Non-pigmented ciliary epithelial cell (primary cell): ENCODE measurements around the gene TBC1D1.
"Not testable (repeated sequence)": the region's sequence is repeated elsewhere in the genome, so short reads cannot be mapped to it uniquely, and the experiment has no call there.

Experiments
- DNase-seq: peaks from one replicate; pipeline ENCODE4 v3.0.0-alpha.2; 2010; ENCODE audit warnings: low read depth

The TBC1D1 gene

DNA sequence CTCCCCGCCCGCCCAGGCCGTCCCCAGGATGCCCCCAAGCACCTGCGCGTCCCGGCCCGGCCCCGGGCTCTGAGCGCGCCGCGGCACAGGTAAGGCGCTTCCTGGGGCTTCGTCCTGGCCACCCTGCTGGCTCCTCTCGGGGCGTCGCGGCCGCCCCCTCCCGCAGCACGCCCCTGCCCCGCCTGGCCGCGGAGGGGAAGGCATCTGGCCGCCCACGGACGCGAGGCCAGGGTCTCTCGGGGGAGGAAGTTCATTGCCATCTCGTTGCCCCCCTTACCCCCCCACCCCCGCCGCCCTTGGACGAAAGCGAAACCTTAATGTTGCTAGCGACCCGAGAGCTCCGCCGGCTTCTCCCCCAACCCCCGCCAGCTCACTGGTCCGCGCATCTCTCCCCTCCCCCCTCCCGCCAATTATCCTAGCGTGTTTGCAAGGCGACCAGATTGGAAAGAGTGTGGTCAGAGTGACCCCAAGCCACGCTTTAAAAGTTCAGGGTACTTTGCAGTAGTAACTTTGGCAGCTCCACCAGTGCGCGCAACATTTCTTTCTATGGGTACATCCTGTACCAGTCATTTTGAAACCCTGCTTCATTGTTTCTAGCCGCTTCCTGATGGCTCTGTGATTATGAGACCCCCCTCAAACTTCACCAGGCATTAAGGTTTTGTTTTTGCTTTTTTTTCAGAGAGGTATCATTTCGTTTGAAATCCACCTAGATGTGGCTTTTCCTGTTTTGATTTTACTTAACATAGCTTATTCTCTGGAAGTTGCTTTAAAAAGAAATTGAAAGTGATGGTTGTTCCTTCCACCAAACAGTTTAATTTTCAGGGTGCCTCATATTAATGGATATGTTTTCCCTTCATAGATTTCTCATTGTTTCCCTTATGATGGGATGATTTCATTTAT lies 626 bp downstream of the TBC1D1 start:
- no peak for DNase-seq

GRCh38 chr4:37892641-37893040 lies 1.8 kb downstream of the TBC1D1 start:
- no peak for DNase-seq

DNA sequence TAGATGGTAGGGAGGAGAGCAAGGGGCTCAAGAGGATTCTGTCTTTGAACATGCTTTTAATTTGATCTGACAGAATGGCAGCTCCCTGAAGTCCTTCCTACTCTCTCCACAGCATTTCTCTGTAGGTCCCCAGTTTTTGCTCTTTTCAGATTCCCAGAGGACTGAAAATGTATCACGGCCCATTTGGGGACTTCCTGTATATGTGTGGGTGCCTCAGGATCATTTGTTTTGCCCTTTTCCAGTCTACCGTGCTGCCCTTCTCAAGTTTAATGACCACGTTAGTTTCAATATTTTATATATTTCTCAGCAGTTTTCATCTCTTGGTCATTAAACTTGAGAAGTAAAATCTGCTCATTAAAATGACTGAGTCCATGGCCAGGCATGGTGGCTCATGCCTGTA lies 2.3 kb downstream of the TBC1D1 start:
- DNase-seq = no peak

GRCh38 chr4:37895271-37895670 lies 4.4 kb downstream of the TBC1D1 start:
- no peak for DNase-seq

DNA sequence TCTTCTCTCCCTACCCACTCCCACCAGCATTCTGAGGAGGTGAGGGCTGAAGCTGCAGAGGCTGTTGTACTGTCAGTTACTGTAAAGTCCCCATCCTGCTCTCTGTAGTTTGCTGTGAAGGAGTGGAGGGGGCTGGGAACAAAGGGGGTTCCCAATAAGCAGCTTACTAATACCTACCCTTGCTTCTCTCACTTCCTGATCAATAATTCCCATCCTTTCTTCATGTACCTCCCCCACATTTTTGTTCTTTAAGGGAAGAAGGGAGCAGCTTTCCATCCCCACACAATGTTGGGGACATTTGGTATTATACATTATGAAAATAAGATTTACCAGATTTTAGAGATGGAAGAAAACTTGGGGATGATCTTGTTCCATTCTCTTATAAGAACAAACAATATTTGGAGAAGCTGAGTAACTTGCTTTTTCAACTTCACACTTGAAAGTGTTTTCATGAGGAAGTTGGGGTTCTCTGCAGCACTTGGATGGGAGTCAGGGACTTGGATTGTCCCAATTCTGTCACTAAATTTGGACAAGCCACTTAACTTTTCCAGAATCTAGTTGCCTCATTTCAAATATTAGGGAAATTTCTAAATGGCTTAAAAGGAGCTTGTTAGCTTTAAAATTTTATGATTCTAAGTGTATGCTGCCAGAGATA lies 5.4 kb downstream of the TBC1D1 start:
- no peak for DNase-seq

- no peak for DNase-seq
Observed at GRCh38 chr4:37902212-37902611, 11.3 kb downstream of the TBC1D1 start.

DNA sequence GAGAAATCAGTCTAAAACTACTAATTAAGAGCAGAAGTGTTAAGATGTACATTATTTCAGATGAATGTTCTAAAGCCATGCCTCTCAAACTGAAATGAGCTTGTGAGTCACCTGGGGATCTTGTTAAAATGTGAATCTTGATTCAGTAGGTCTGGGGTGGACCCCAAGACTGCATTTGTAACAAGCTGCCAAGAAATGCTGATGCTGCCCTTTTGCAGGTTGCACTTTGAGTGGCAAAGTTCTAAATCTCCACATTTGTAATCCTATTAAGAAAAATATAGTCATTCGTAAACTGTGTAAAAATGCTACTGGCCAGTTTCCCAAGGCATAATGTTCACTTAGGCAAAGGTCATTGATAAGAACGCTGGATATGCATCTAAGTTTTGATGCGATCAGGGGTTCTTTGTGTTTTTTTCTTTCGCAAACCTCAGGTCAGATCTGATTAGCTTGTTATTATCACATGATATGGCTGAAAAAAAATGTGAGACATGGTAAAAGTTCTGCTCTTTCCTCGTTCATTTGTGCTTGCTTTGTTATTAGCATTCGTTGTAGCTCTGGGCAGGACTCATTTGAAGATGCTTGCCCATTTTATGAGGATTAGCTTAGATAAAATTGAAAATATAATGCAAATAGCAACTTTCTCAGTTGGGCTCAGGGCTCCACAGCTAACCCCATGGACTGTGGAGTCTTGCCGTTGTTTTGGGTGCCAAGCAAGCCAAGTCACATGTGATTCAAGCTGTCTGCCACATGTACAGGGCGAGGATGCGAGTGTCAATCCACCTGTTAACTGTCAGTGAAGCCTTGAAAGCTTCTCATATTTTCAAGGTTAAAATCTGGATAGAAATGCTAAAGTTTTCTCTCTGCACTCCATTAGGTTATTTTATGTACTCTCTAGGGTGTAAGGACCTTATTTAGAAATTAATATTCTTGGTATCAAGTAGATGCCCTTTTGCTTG lies 12.1 kb downstream of the TBC1D1 start:
- no peak for DNase-seq

- DNase-seq = no peak
Observed at GRCh38 chr4:37903901-37904300, 13.0 kb downstream of the TBC1D1 start.

- DNase-seq = no peak
Observed at GRCh38 chr4:37904824-37905223, 13.9 kb downstream of the TBC1D1 start.

GRCh38 chr4:37905533-37906169 lies 14.8 kb downstream of the TBC1D1 start:
- no peak for DNase-seq

GRCh38 chr4:37908488-37909331 lies 17.8 kb downstream of the TBC1D1 start:
- DNase-seq = peak; percentile 36

DNA sequence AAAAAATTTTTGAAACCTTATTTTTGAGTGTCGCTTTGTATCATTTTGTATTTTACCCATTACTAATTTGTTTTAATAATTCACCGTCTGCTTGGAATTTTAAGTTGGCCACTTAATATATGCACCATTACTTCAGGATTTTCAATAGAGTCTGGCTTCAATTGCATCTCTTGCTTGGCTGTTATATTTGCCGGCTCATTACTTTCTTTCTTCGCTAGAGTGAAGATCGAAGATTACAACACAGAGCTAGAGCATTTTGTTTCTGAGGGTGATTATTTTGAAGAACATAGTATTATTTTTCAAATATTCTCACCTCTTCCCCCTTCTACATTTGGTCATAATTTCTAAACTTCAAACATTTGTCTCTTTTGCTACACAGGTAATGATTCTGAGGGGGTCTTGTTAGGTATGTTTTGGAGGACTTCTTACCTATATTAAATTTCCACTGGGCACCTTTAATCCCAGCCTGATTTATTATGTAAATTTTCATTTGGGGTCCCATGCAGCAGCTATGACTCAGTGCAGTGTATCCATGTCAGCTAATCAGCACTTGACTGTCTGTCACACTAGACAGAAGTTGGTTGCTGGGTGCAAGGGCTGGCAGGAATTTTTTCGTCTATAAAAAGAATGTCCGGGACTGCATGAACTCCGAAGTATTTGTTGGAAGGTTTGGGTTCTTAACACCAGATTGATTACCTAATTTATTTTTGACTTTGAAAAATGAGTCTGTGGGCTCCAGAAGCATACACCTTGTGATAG lies 18.6 kb downstream of the TBC1D1 start:
- no peak for DNase-seq

DNA sequence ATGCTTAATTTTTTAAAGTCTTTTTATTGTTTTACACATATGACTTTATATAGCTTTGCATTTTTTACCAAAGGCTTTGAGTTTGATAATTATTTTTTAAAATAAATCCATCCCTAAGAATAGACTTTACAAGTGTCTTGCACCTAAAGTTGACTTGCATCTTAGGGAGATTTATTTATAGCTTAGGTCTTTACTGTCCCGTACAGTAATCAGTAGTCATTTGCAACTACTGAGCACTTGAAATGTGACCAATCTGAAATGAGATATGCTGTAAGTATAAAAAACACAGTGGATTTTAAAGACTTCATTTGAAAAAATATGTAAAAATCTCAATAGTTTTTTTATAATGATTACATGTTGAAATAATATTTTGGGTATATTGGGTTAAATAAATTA lies 19.2 kb downstream of the TBC1D1 start:
- no peak for DNase-seq

DNA sequence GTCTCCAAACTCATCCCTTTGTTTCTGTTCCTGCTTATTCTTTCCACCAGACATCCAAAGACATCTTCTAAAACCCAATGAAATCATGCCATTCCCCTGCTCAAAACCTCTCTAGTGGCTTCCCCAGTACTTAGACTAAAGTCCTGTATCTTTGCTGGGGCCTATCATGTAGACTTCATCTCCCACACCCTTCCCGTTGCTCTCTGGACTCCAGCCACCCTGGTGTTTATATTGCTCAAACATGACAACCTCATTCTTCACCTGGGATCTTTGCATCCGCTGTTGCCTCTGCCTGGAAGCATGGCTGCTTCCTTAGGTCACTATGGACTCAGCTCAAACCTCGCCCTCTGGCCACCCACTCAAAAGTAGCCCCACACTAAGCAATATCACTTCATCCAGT lies 23.7 kb downstream of the TBC1D1 start:
- no peak for DNase-seq

GRCh38 chr4:37917388-37917787 lies 26.5 kb downstream of the TBC1D1 start:
- DNase-seq = no peak

DNA sequence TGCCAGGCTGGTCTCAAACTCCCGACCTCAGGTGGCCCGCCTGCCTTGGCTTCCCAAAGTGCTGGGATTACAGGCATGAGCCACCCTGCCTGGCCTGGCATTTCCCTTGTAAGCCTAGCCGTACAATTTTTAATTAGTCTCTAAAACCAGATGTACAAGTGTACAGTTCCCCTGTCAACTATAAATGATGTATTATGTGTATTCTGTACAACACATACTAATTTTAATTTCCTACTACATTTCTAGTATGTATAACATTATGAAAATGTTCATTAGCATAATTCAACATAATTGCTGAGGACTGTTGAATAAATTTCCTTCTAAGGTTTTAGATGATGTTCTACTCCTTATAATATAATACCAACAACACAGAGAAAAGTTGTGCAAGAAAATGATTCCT lies 27.8 kb downstream of the TBC1D1 start:
- DNase-seq = no peak

- DNase-seq = no peak
Observed at GRCh38 chr4:37922328-37922727, 31.4 kb downstream of the TBC1D1 start.

- not testable (repeated sequence) for DNase-seq
Observed at GRCh38 chr4:37923089-37923488, 32.2 kb downstream of the TBC1D1 start.

GRCh38 chr4:37924946-37925345 lies 34.1 kb downstream of the TBC1D1 start:
- DNase-seq = no peak

- DNase-seq = no peak
Observed at GRCh38 chr4:37927434-37927833, 36.5 kb downstream of the TBC1D1 start.
